ENCODE results near the gene MRPL19.

- TF ChIP-seq CTCF (IDR thresholded peaks at IDR 0.05): peak; percentile 31
- no peak for TF ChIP-seq REST (IDR thresholded peaks at IDR 0.05; ENCODE audit: insufficient read depth in 1 of 2, low read depth in 2 of 2, low read length in 1 of 2)
These were observed 7.4 kb downstream of the MRPL19 start for GRCh38 chr2:75654012-75654411.
